ENCODE results near the gene MKI67. TPM values are rescaled to one million over a fixed set of nuclear protein-coding genes. Genes with fewer than 3 reads are reported as not detected.

Gene MKI67
- total and polyA plus RNA-seq, 2 donors (not counting 1 experiment from before 2014, with no cell fraction given), result 0.36 to 0.47 TPM

- CTCF ChIA-PET, result interaction anchor here (1.3 kb wide), 1 partner anchor 22 kb away, joined by 3 read pairs; no protein-coding TSS in a partner anchor
- no peak for ATAC-seq (ENCODE audit: low read depth)
- intact Hi-C loops (cut with micrococcal nuclease), result no loop called here
- no peak overlapping the region for H2AFZ ChIP-seq (ENCODE audit: insufficient read depth, low read depth, low read length, poor library complexity, severe bottlenecking)
- H3K4me1 ChIP-seq (ENCODE audit: control insufficient read depth in 2 of 2, insufficient read depth in 2 of 2, low read length in 2 of 2), result no peaks in the 10 kb centered on the region
- POLR2A ChIA-PET, result no interaction called here
- peaks cover 0 to 4% of the 10 kb centered on the region in 2 experiments for H3K36me3 ChIP-seq (replicated peaks in 1 of 2; ENCODE audit: control extremely low read depth in 1 of 2, control insufficient read depth in 1 of 2, extremely low read depth in 1 of 2, insufficient read depth in 2 of 2, low read length in 1 of 2)
- no peak overlapping the region for H3K27ac Mint-ChIP-seq
- H3K4me3 Mint-ChIP-seq, result no peak overlapping the region
- peaks cover 12% of the 10 kb centered on the region for H3K4me1 Mint-ChIP-seq
- DNase-seq, result no peak
- no peak overlapping the region for H3K4me3 ChIP-seq (ENCODE audit: control extremely low read depth in 1 of 5, extremely low read depth in 1 of 5, insufficient read depth in 1 of 5, low read depth in 2 of 5, low read length in 4 of 5)
- no peaks in the 10 kb centered on the region for H3K9me3 ChIP-seq (ENCODE audit: control extremely low read depth in 1 of 3, control insufficient read depth in 2 of 3, insufficient read depth in 1 of 3, low read length in 2 of 3)
- no peak overlapping the region for H3K9ac ChIP-seq (ENCODE audit: low read length)
- H3K27ac ChIP-seq (ENCODE audit: low read length in 2 of 2), result no peak overlapping the region
- no peaks in the 10 kb centered on the region for H3K79me2 ChIP-seq (ENCODE audit: control insufficient read depth, insufficient read depth, low read length)
- no peaks in the 10 kb centered on the region for H4K20me1 ChIP-seq (ENCODE audit: control insufficient read depth, insufficient read depth, low read length, poor library complexity, severe bottlenecking)
- H3K9me3 Mint-ChIP-seq (ENCODE audit: insufficient read depth), result no peaks in the 10 kb centered on the region
- TF ChIP-seq CTCF (IDR thresholded peaks at IDR 0.05) (no peak), EZH2 (IDR thresholded peaks at IDR 0.05; ENCODE audit: borderline replicate concordance, insufficient read depth, low read depth, low read length, poor library complexity, severe bottlenecking) (no peak)
- 96% methylated on average over 10 of the region's 10 CpGs for WGBS (ENCODE audit: insufficient coverage)
- no peak overlapping the region for H3K4me2 ChIP-seq (replicated peaks; ENCODE audit: low read depth, low read length, poor library complexity, severe bottlenecking)
- H3K27me3 Mint-ChIP-seq, result no peaks in the 10 kb centered on the region
- H3K27me3 ChIP-seq (replicated peaks in 1 of 4; ENCODE audit: control extremely low read depth in 1 of 4, control insufficient read depth in 3 of 4, insufficient read depth in 4 of 4, low read length in 3 of 4), result no peaks in the 10 kb centered on the region
Measured at GRCh38 chr10:128099901-128100300, 26.3 kb downstream of the MKI67 start.

- no peaks in the 10 kb centered on the region for H3K4me1 ChIP-seq (ENCODE audit: control insufficient read depth in 2 of 2, insufficient read depth in 2 of 2, low read length in 2 of 2)
- H3K9ac ChIP-seq (ENCODE audit: low read length), result no peak overlapping the region
- no peak overlapping the region for H2AFZ ChIP-seq (ENCODE audit: insufficient read depth, low read depth, low read length, poor library complexity, severe bottlenecking)
- H3K27ac Mint-ChIP-seq, result no peak overlapping the region
- DNase-seq (no peak), ATAC-seq (ENCODE audit: low read depth) (no peak)
- H3K36me3 ChIP-seq (replicated peaks in 1 of 2; ENCODE audit: control extremely low read depth in 1 of 2, control insufficient read depth in 1 of 2, extremely low read depth in 1 of 2, insufficient read depth in 2 of 2, low read length in 1 of 2), result peaks cover 0 to 4% of the 10 kb centered on the region in 2 experiments
- H3K27ac ChIP-seq (ENCODE audit: low read length in 2 of 2), result no peak overlapping the region
- 97% methylated on average over 10 of the region's 10 CpGs for WGBS (ENCODE audit: insufficient coverage)
- no peak overlapping the region for H3K4me3 Mint-ChIP-seq
- H3K4me2 ChIP-seq (replicated peaks; ENCODE audit: low read depth, low read length, poor library complexity, severe bottlenecking), result no peak overlapping the region
- TF ChIP-seq CTCF (IDR thresholded peaks at IDR 0.05) (no peak), EZH2 (IDR thresholded peaks at IDR 0.05; ENCODE audit: borderline replicate concordance, insufficient read depth, low read depth, low read length, poor library complexity, severe bottlenecking) (no peak)
- no peaks in the 10 kb centered on the region for H3K79me2 ChIP-seq (ENCODE audit: control insufficient read depth, insufficient read depth, low read length)
- H3K27me3 ChIP-seq (replicated peaks in 1 of 4; ENCODE audit: control extremely low read depth in 1 of 4, control insufficient read depth in 3 of 4, insufficient read depth in 4 of 4, low read length in 3 of 4), result no peaks in the 10 kb centered on the region
- ChIA-PET POLR2A (no interaction called here), CTCF (interaction anchor here (1.2 kb wide), 1 partner anchor 63 kb away, joined by 4 read pairs; no protein-coding TSS in a partner anchor)
- no peak overlapping the region for H3K4me3 ChIP-seq (ENCODE audit: control extremely low read depth in 1 of 5, extremely low read depth in 1 of 5, insufficient read depth in 1 of 5, low read depth in 2 of 5, low read length in 4 of 5)
- no peaks in the 10 kb centered on the region for H3K9me3 ChIP-seq (ENCODE audit: control extremely low read depth in 1 of 3, control insufficient read depth in 2 of 3, insufficient read depth in 1 of 3, low read length in 2 of 3)
- peaks cover 12% of the 10 kb centered on the region for H3K4me1 Mint-ChIP-seq
- H4K20me1 ChIP-seq (ENCODE audit: control insufficient read depth, insufficient read depth, low read length, poor library complexity, severe bottlenecking), result no peaks in the 10 kb centered on the region
- no peaks in the 10 kb centered on the region for H3K27me3 Mint-ChIP-seq
- intact Hi-C loops (cut with micrococcal nuclease), result no loop called here
- H3K9me3 Mint-ChIP-seq (ENCODE audit: insufficient read depth), result no peaks in the 10 kb centered on the region
Measured at GRCh38 chr10:128098631-128099030, 27.6 kb downstream of the MKI67 start.

All from B cell (primary cell).